GM21737 (cell line): ENCODE measurements around the gene SLC49A3.

Experiments
- ATAC-seq: cut with Tn5 transposase; IDR thresholded peaks from one replicate; pipeline ENCODE4 v1.9.1; 2021; ENCODE audit warnings: mild to moderate bottlenecking, moderate library complexity; ENCODE audit not compliant: unreplicated experiment

Gene SLC49A3

GRCh38 chr4:634599-634985 is 54.4 kb downstream of the SLC49A3 start:
- ATAC-seq, result no peak

GRCh38 chr4:633976-634598 is 54.9 kb downstream of the SLC49A3 start:
- no peak for ATAC-seq

GRCh38 chr4:633406-633805 is 55.5 kb downstream of the SLC49A3 start:
- no peak for ATAC-seq

- no peak for ATAC-seq
Observed at GRCh38 chr4:632926-633325, 56.0 kb downstream of the SLC49A3 start.

- no peak for ATAC-seq
Observed at GRCh38 chr4:632196-632790, 56.7 kb downstream of the SLC49A3 start.
